Lower lobe of right lung (tissue), 2 donors: Measurements from ENCODE around the gene UBXN10. TPM values are rescaled to one million over a fixed set of nuclear protein-coding genes. Genes with fewer than 3 reads are reported as not detected.

Experiments
- ATAC-seq, 2 donors: fragments of 200-7000 bp; cut with Tn5 transposase; one replicate each; pipeline ENCODE4 v1.9.1; 2020 to 2022; ENCODE audit warnings: mild to moderate bottlenecking in 2 of 2, moderate library complexity in 2 of 2
- DNase-seq: peaks from one replicate; pipeline ENCODE4 v3.0.0-alpha.2; 2020
- H3K27ac ChIP-seq: fragments of 200-600 bp; one replicate; pipeline ENCODE4 v1.8.0; 2022
- H3K27me3 ChIP-seq: fragments of 200-600 bp; one replicate; pipeline ENCODE4 v1.8.0; 2022; ENCODE audit warnings: low read depth
- H3K36me3 ChIP-seq: fragments of 200-600 bp; one replicate; pipeline ENCODE4 v1.8.0; 2022; ENCODE audit warnings: mild to moderate bottlenecking
- H3K4me1 ChIP-seq: fragments of 200-600 bp; one replicate; pipeline ENCODE4 v1.8.0; 2022
- H3K4me3 ChIP-seq: fragments of 200-600 bp; one replicate; pipeline ENCODE4 v1.8.0; 2022; ENCODE audit warnings: mild to moderate bottlenecking
- H3K9me3 ChIP-seq: fragments of 200-600 bp; one replicate; pipeline ENCODE4 v1.8.0; 2022
- intact Hi-C: fragments of 100-400 bp; cut with DNase I; formaldehyde crosslinking; loops from one replicate; pipeline ENCODE4 v1.11.0; 2022
- total RNA-seq: library from RNA; stranded (reverse); fragmentation: NEBNext Ultra II Directional; extraction: Animal tissue kit (Norgen Biotek cat#: 25700); gene quantifications from one replicate; pipeline ENCODE4 v1.2.1, GENCODE V29; 2021
- TF ChIP-seq, protein P1 (sequence below): fragments of 200-600 bp; IDR thresholded peaks from one replicate; pipeline ENCODE4 v1.8.0; 2022; ENCODE audit warnings: antibody characterized with exemption, mild to moderate bottlenecking
- donor health status: DM: no; HTN: yes; CAD: no; lungs with severe emphysema.

The UBXN10 gene
- total RNA-seq, 1 donor from 2014 or later: 7.8 TPM

DNA sequence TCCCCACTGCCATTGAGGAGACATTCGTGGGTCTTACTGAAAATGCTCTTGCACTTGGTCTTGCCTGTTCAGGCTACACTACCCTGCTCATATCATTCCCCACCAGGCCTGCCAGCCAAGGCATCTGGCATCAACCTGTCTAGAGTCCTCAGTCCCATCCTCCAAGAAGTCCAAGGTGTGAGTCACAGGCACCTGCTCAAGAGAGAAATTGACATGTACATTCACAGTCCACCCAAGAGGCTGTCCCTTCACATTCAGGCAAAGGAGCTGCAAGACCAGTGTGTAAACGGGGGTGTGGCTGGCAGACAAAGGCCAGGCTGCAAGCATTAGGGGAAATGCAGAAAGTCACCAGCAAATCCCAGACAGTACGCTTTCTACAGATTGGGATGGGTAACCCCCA lies 13.5 kb downstream of the UBXN10 start:
- no peak overlapping the region for H3K4me3 ChIP-seq
- DNase-seq (no peak), ATAC-seq (no peak)
- peaks cover 7% of the 10 kb centered on the region for H3K4me1 ChIP-seq
- TF ChIP-seq, protein P1, sequence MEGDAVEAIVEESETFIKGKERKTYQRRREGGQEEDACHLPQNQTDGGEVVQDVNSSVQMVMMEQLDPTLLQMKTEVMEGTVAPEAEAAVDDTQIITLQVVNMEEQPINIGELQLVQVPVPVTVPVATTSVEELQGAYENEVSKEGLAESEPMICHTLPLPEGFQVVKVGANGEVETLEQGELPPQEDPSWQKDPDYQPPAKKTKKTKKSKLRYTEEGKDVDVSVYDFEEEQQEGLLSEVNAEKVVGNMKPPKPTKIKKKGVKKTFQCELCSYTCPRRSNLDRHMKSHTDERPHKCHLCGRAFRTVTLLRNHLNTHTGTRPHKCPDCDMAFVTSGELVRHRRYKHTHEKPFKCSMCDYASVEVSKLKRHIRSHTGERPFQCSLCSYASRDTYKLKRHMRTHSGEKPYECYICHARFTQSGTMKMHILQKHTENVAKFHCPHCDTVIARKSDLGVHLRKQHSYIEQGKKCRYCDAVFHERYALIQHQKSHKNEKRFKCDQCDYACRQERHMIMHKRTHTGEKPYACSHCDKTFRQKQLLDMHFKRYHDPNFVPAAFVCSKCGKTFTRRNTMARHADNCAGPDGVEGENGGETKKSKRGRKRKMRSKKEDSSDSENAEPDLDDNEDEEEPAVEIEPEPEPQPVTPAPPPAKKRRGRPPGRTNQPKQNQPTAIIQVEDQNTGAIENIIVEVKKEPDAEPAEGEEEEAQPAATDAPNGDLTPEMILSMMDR: no peak
- H3K9me3 ChIP-seq: no peaks in the 10 kb centered on the region
- intact Hi-C loops: no loop called here
- H3K27me3 ChIP-seq: peaks cover 3% of the 10 kb centered on the region
- H3K36me3 ChIP-seq: no peaks in the 10 kb centered on the region
- H3K27ac ChIP-seq: no peak overlapping the region

DNA sequence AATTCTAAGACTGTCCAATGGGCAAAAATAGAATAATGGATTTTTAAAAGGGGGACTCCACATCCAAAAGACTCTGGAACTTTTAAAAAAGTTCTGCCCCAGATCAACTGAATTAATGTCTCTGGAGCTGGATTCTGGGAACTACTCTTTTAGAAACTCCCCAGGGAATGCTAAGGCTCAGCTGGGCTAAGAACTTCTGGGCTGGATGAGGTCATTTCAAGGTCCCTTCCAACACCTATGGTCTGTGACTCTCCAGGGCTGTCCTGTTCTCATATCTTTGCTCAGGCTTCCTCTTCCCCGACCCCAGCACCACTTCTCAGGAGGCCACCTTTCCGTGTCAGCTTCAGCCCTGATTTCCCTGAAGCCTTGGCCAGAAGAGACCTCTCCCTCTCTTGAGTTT lies 13.9 kb downstream of the UBXN10 start:
- H3K4me3 ChIP-seq: no peak overlapping the region
- DNase-seq (no peak), ATAC-seq (no peak)
- no peak overlapping the region for H3K27ac ChIP-seq
- TF ChIP-seq, protein P1: no peak
- H3K36me3 ChIP-seq: no peaks in the 10 kb centered on the region
- peaks cover 3% of the 10 kb centered on the region for H3K4me1 ChIP-seq
- no peaks in the 10 kb centered on the region for H3K9me3 ChIP-seq
- intact Hi-C loops: no loop called here
- peaks cover 3% of the 10 kb centered on the region for H3K27me3 ChIP-seq

DNA sequence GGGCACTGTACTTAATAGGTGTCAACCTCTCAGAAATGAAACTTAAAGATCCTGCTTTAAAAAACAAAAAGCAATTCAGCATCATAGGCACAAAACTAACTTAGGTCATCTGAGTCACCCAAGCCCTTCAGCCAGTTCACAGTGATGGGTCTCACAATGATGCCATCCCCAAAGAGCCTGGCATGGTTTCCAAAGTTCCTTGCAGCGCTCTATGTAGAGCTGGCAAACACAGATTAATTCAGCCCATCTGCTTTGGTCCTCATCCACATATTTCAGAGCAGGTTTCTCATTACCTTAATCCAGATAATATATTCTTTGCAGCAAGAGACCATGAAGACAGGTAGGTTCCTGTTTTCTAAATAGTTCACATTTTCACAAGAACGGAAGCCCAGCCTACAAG lies 15.1 kb downstream of the UBXN10 start:
- intact Hi-C loops: no loop called here
- Histone ChIP-seq H3K27me3 (peaks cover 3% of the 10 kb centered on the region), H3K9me3 (no peaks in the 10 kb centered on the region), H3K4me3 (no peak overlapping the region), H3K36me3 (no peaks in the 10 kb centered on the region), H3K4me1 (no peaks in the 10 kb centered on the region), H3K27ac (no peak overlapping the region)
- DNase-seq (no peak), ATAC-seq (no peak)
- TF ChIP-seq, protein P1: no peak

DNA sequence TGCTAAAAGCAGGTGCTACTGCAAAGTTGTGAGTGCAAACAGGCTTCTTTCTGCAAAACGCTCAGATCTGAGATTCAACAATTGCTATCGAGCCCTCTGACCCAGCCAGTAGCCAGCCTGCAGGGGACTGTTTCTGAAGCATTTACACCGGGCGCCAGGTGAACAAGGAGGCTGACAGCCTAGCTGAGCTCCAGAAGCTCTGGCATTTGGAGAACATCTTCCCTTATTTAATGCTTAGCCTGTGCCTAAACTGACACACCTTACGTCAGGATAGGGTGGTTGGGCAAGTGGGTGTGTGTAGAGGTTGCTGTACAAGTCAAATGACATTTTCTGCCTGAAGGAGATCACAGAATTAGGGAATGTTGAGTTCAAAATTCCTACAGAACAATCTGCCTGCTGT lies 16.3 kb downstream of the UBXN10 start:
- no peaks in the 10 kb centered on the region for H3K9me3 ChIP-seq
- H3K27ac ChIP-seq: no peak overlapping the region
- H3K36me3 ChIP-seq: no peaks in the 10 kb centered on the region
- no peak for ATAC-seq
- DNase-seq: no peak
- TF ChIP-seq, protein P1: no peak
- peaks cover 3% of the 10 kb centered on the region for H3K27me3 ChIP-seq
- H3K4me1 ChIP-seq: no peaks in the 10 kb centered on the region
- intact Hi-C loops: no loop called here
- H3K4me3 ChIP-seq: no peak overlapping the region

DNA sequence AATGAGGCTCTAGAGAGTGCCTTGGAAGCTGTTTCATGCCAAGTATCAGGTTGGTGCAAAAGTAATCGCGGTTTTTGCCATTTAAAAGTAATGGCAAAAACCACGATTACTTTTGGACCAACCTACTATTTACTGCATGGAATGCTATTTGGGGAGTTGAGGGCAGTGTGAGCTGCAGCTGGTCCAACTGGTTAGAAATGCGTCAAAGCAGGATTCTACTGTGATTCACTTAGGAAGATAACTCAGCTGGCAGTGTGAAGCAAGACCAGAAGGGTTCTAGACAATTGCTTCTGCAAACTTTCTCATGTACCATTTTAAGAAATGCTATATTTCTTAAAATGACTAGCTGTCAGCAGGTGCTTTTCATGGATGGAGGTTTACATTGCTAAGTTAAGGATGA lies 21.6 kb downstream of the UBXN10 start:
- Histone ChIP-seq H3K36me3 (no peaks in the 10 kb centered on the region), H3K9me3 (no peaks in the 10 kb centered on the region), H3K4me1 (peaks cover 4% of the 10 kb centered on the region), H3K4me3 (no peak overlapping the region), H3K27me3 (peaks cover 4% of the 10 kb centered on the region), H3K27ac (no peak overlapping the region)
- DNase-seq (no peak), ATAC-seq (no peak)
- intact Hi-C loops: no loop called here
- TF ChIP-seq, protein P1: no peak

DNA sequence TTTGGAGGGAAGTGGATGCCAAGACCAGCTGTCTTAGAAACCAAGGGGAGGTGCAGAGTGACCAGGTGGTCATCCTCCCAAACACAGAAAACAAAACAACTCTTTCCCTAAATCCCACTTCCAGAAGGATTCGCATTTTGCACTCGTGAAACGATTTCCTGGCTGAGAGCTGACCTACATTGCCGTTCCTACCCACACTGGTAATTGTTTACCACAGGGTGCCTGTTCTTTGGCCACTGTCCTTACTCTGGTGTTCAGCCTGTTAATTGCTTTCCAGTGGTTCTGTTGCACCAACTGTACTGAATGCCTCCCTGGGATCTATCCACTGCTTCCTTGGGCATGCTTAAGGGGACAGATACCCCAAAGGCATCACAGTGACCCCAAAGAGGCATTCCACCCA lies 23.6 kb downstream of the UBXN10 start:
- Histone ChIP-seq H3K27me3 (peaks cover 10% of the 10 kb centered on the region), H3K36me3 (no peaks in the 10 kb centered on the region), H3K9me3 (no peaks in the 10 kb centered on the region), H3K27ac (no peak overlapping the region), H3K4me3 (no peak overlapping the region), H3K4me1 (peaks cover 12% of the 10 kb centered on the region)
- no peak for ATAC-seq
- TF ChIP-seq, protein P1: no peak
- intact Hi-C loops: no loop called here
- DNase-seq: no peak
